Mammary epithelial cell (primary cell): ENCODE results near the gene CDX2.

Experiments
- CTCF ChIP-seq, 2 donors: IDR thresholded peaks in 1 of 2; conservative IDR thresholded peaks in 1 of 2; 2 replicates each; pipeline ENCODE4 v1.5.1; 2011 to 2012; ENCODE audit warnings: inconsistent platforms in 2 of 2, low read length in 2 of 2, mild to moderate bottlenecking in 2 of 2, control low read depth in 1 of 2, low read depth in 1 of 2; ENCODE audit not compliant: insufficient read depth in 1 of 2; ENCODE audit errors: extremely low read depth in 1 of 2
- EZH2 ChIP-seq: IDR thresholded peaks from 2 replicates; pipeline ENCODE4 v1.6.1; 2012; ENCODE audit warnings: low read length, inconsistent platforms, borderline replicate concordance

- TF ChIP-seq CTCF (conservative IDR thresholded peaks at IDR 0.05 in 1 of 2, IDR thresholded peaks at IDR 0.05 in 1 of 2; ENCODE audit: extremely low read depth in 1 of 2, insufficient read depth in 1 of 2, low read depth in 1 of 2, low read length in 2 of 2), result no peak
- no peak for TF ChIP-seq EZH2
These were observed 13.2 kb upstream of the CDX2 start for GRCh38 chr13:27982361-27982760.
